Right lobe of liver (tissue), 4 donors: ENCODE measurements around the gene CFHR1.
"Not testable (repeated sequence)": the region's sequence is repeated elsewhere in the genome, so short reads cannot be mapped to it uniquely, and the experiment has no call there.

Source experiments
- CTCF ChIP-seq, 4 donors: fragments of 200-600 bp in 3 of 4; fragments of 450-650 bp in 1 of 4; IDR thresholded peaks; one replicate each; pipeline versions ENCODE4 v1.5.1 to v1.8.0; 2016 to 2022; ENCODE audit warnings: antibody characterized with exemption in 4 of 4, mild to moderate bottlenecking in 2 of 4
- POLR2A ChIP-seq: fragments of 450-650 bp; IDR thresholded peaks from one replicate; pipeline ENCODE4 v1.6.1; 2017; ENCODE audit warnings: antibody characterized with exemption, mild to moderate bottlenecking
- donor health status: DM: no; HTN: no; CAD: no.
- donor health status: DM: no; HTN: no; CAD: no.
- donor health status: DM: no; HTN: yes; CAD: no.

DNA sequence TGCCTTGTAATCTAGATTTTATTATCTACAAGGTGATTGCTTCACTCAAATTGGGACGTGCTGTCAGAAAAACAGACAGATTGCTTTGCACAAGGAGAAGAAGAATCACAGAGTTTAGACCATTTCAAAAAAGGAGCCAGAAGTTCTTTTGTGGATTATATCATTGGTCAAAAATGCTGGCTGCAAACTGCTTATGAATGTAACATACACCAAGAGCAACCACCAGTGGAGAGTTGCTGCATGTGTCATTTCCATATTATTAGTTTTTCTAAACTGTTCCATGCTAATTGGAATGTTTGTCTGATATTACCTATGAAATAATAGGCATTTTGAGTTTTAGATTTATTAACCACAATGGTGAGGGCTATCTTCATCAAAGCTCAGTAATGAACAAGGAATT, 17.6 kb upstream of the CFHR1 start:
- not testable (repeated sequence) for TF ChIP-seq POLR2A; CTCF (IDR thresholded peaks at IDR 0.05)
